Right lobe of liver (tissue), 6 donors: Measurements from ENCODE around the gene GATA6. TPM values are rescaled to one million over a fixed set of nuclear protein-coding genes. Genes with fewer than 3 reads are reported as not detected.

Source experiments
- ATAC-seq, 4 donors: fragments of 200-7000 bp; cut with Tn5 transposase; one replicate each; pipeline ENCODE4 v1.9.1; 2020; ENCODE audit warnings: mild to moderate bottlenecking in 4 of 4, moderate library complexity in 4 of 4
- DNase-seq, 3 donors: peaks; one replicate each; pipeline ENCODE4 v3.0.0-alpha.2; 2020
- H3K27ac ChIP-seq, 3 donors: fragments of 200-600 bp; one replicate each; pipeline ENCODE4 v1.8.0; 2022
- H3K27me3 ChIP-seq, 2 donors: fragments of 200-600 bp; one replicate each; pipeline ENCODE4 v1.8.0; 2022
- H3K36me3 ChIP-seq, 4 donors: fragments of 200-600 bp; sonication (generic) in 1 of 4; one replicate each; pipeline versions ENCODE4 v1.5.1 to v1.8.0; 2017 to 2022; ENCODE audit warnings: control low read depth in 1 of 4
- H3K4me1 ChIP-seq, 4 donors: fragments of 200-600 bp; sonication (generic) in 1 of 4; one replicate each; pipeline versions ENCODE4 v1.5.1 to v1.8.0; 2017 to 2022; ENCODE audit warnings: control low read depth in 1 of 4
- H3K4me3 ChIP-seq, 3 donors: fragments of 200-600 bp; one replicate each; pipeline ENCODE4 v1.8.0; 2022
- H3K9me3 ChIP-seq, 4 donors: fragments of 200-600 bp; sonication (generic) in 1 of 4; one replicate each; pipeline versions ENCODE4 v1.5.1 to v1.8.0; 2017 to 2022; ENCODE audit warnings: control low read depth in 1 of 4
- CTCF ChIP-seq, 4 donors: fragments of 200-600 bp in 3 of 4; fragments of 450-650 bp in 1 of 4; IDR thresholded peaks; one replicate each; pipeline versions ENCODE4 v1.5.1 to v1.8.0; 2016 to 2022; ENCODE audit warnings: antibody characterized with exemption in 4 of 4, mild to moderate bottlenecking in 2 of 4
- POLR2A ChIP-seq: fragments of 450-650 bp; IDR thresholded peaks from one replicate; pipeline ENCODE4 v1.6.1; 2017; ENCODE audit warnings: antibody characterized with exemption, mild to moderate bottlenecking
- WGBS: methylation state at CpG from one replicate; pipeline ENCODE4 v1.1.6; 2018; ENCODE audit warnings: low coverage, low lambda C conversion rate; ENCODE audit not compliant: insufficient coverage; ENCODE audit errors: missing lambda C conversion rate; 5-methylcytosine and 5-hydroxymethylcytosine counted together
- intact Hi-C, 2 donors: fragments of 100-400 bp; cut with DNase I; formaldehyde crosslinking; loops; one replicate each; pipeline versions ENCODE4 v1.11.2 to v1.14.1; 2022
- total RNA-seq, 6 experiments: library from RNA; depleted of rRNA in 2 of 6; stranded (reverse); fragments of >200 nt in 2 of 6; fragmentation: NEBNext Ultra II Directional in 3 of 6; extraction: Animal tissue kit (Norgen Biotek cat#: 25700) in 3 of 6; gene quantifications; one replicate each; pipeline versions ENCODE4 v1.1.0 to v1.2.4, GENCODE V29; 2016 to 2023
- donor health status: DM: no; HTN: yes; CAD: no.
- donor health status: DM: no; HTN: no; CAD: no.
- donor health status: DM: no; HTN: no; CAD: no.
- donor health status: DM: no; HTN: yes; CAD: no.
- donor health status: DM: no; HTN: yes; CAD: no.

The GATA6 gene
- total RNA-seq, 6 experiments from 2014 or later = 8.0 to 14.0 (median 9.5) TPM

DNA sequence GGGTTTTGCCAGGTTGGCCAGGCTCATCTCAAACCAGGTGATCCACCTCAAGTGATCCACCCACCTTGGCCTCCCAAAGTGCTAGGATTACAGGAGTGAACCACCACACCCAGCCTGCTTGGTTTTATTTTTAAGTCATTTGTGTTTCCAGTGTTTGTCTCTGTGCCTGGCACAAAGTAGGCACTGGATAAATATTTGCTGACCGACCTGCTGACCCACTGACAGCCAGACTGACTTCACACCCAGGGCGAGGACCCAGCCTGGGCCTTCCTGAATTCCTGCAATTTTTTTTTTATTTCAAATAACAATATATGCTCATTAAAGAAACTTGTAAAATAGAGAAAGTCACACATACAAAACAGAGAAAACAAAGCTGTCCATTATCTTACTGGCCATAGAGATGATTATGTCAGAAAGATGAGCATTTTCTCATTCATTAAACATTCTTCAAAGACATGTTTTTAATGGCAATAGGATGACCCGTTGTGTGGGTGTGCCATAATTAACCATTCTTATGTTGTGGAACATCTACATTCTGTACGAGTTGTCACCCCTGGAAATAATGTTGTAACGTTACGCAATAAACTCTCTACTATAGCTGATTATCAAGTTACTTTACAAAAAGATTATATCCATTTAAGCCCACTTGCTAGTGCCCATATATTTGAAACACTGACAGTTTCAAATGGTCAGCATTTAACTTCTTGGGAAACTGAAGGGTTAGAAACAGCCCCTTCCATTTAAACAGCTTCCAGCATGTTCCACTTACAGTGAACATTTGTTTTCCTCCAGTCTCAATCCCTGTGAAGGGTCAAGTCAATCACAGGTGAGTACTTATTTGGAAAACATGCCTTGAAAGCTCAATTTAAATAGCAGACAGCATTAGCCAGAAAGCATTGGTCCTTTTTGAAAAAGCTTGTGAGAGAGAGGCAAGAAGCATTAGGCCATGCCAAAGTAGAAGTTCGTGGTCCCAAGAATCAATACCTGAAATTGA is 25.7 kb upstream of the GATA6 start:
- H3K27ac ChIP-seq = no peak overlapping the region
- no peak for TF ChIP-seq CTCF (IDR thresholded peaks at IDR 0.05)
- TF ChIP-seq POLR2A = no peak

DNA sequence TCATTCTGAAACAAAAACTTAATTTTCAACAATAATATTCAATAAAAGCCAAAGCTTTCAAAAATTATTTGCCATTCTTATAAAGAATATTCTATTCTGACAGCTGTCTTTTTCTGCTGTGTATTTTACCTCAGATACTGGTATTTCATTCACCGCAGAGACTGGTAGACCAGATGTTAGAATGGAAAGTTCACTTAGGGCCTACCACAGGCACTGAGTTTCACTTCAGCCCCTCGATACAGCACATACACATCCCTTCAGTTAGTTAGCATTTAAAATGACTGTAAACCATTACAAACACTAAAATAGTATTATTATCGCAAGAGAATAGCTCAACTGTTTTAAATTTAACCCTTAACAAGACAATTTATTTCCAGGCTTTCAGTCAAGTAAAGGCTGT is 24.2 kb upstream of the GATA6 start:
- H3K36me3 ChIP-seq = no peaks in the 10 kb centered on the region
- no peak overlapping the region for H3K27ac ChIP-seq
- no peaks in the 10 kb centered on the region for H3K9me3 ChIP-seq
- ATAC-seq = no peak
- peaks cover 0 to 4% (median 0%) of the 10 kb centered on the region in 4 donors for H3K4me1 ChIP-seq
- TF ChIP-seq POLR2A (no peak), CTCF (IDR thresholded peaks at IDR 0.05) (no peak)
- no peak for DNase-seq
- H3K27me3 ChIP-seq = no peaks in the 10 kb centered on the region
- intact Hi-C loops = no loop called here
- WGBS = 79% methylated on average over 2 of the region's 3 CpGs
- no peak overlapping the region for H3K4me3 ChIP-seq

More for the DNA sequence above, 25.7 kb upstream of the GATA6 start:
- no peaks in the 10 kb centered on the region for H3K36me3 ChIP-seq
- peaks cover 0 to 4% (median 0%) of the 10 kb centered on the region in 4 donors for H3K4me1 ChIP-seq
- intact Hi-C loops = no loop called here
- peak; percentile 78 to 95 (median 90) for ATAC-seq
- peak in 2 of 3 donors; percentile 29 to 50 for DNase-seq
- H3K9me3 ChIP-seq = no peaks in the 10 kb centered on the region
- no peaks in the 10 kb centered on the region for H3K27me3 ChIP-seq
- H3K4me3 ChIP-seq = no peak overlapping the region
- WGBS = 65% methylated on average over 7 of the region's 7 CpGs

DNA sequence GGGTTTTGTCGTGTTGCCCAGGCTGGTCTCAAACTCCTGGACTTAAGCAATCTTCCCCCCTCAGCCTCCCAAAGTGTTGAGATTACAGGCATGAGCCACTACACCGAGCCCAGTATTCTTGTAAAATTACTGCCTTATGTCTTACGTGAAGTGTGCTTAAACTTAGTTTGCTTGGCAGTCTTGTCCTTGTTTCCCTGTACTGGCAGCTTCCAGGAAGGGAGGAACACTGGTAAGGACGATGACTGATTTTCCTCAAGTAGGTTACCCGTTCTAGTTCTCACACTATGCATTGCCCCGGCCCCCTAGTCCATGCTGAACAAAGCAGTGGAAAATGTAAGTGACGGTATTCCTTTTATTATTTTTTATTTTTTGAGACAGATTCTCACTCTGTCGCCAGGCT is 19.7 kb upstream of the GATA6 start:
- H3K27ac ChIP-seq = no peak overlapping the region
- ATAC-seq = no peak
- TF ChIP-seq POLR2A (no peak), CTCF (IDR thresholded peaks at IDR 0.05) (no peak)
- H3K27me3 ChIP-seq = no peaks in the 10 kb centered on the region
- no peaks in the 10 kb centered on the region for H3K36me3 ChIP-seq
- intact Hi-C loops = loop anchor here in 1 of 2 donors (10.0 kb wide), 1 partner anchor 45 kb away; no protein-coding TSS in a partner anchor
- 77% methylated on average over 8 of the region's 8 CpGs for WGBS
- H3K9me3 ChIP-seq = no peaks in the 10 kb centered on the region
- no peaks in the 10 kb centered on the region for H3K4me1 ChIP-seq
- no peak for DNase-seq
- H3K4me3 ChIP-seq = no peak overlapping the region

- no peak overlapping the region for H3K4me3 ChIP-seq
- WGBS = 96% methylated on average over 7 of the region's 10 CpGs
- H3K27ac ChIP-seq = no peak overlapping the region
- no peak for DNase-seq
- no peaks in the 10 kb centered on the region for H3K9me3 ChIP-seq
- ATAC-seq = no peak
- no peaks in the 10 kb centered on the region for H3K4me1 ChIP-seq
- no peaks in the 10 kb centered on the region for H3K36me3 ChIP-seq
- TF ChIP-seq CTCF (IDR thresholded peaks at IDR 0.05) (no peak), POLR2A (no peak)
- intact Hi-C loops = loop anchor here in 1 of 2 donors (10.0 kb wide), 1 partner anchor 47 kb away; no protein-coding TSS in a partner anchor
- H3K27me3 ChIP-seq = no peaks in the 10 kb centered on the region
Observed at GRCh38 chr18:22152093-22152492, 17.3 kb upstream of the GATA6 start.
